ENCODE results near the gene MICB.

The MICB gene

DNA sequence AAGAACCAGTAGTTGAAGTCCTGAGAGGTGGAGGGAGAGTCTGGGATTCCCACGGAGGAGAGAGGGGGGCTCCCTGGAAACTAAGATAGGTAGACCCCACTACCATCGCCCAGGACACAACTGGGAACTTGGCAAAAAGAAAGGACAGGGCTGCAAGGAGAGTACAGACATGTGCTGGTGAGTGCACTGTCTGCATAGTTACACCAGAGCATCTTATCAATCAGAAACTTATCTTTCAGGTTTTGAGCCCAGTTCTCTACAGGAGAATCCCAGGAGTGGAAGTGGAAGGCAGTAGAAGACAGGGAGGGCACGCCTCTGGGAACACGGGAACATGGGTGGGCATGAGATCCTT, 61.6 kb downstream of the MICB start:
- Histone ChIP-seq H4K20me1 (ENCODE audit: insufficient read depth) (no peaks in the 10 kb centered on the region), H3K4me1 (ENCODE audit: low read depth, poor library complexity, severe bottlenecking) (peaks cover 17% of the 10 kb centered on the region), H3K4me3 (IDR thresholded peaks at IDR 0.05; ENCODE audit: insufficient read depth, low read depth, low read length) (no peak overlapping the region), H3K4me2 (no peak overlapping the region), H3K27ac (no peak overlapping the region), H3K79me2 (ENCODE audit: insufficient read depth, low read depth) (no peaks in the 10 kb centered on the region), H3K27me3 (ENCODE audit: insufficient read depth, low read depth) (peaks cover 6% of the 10 kb centered on the region; the same call in 1 of the 2 replicates), H2AFZ (ENCODE audit: low read depth) (no peak overlapping the region), H3K36me3 (ENCODE audit: insufficient read depth) (no peaks in the 10 kb centered on the region), H3K9ac (no peak overlapping the region)
- TF ChIP-seq, protein P1, sequence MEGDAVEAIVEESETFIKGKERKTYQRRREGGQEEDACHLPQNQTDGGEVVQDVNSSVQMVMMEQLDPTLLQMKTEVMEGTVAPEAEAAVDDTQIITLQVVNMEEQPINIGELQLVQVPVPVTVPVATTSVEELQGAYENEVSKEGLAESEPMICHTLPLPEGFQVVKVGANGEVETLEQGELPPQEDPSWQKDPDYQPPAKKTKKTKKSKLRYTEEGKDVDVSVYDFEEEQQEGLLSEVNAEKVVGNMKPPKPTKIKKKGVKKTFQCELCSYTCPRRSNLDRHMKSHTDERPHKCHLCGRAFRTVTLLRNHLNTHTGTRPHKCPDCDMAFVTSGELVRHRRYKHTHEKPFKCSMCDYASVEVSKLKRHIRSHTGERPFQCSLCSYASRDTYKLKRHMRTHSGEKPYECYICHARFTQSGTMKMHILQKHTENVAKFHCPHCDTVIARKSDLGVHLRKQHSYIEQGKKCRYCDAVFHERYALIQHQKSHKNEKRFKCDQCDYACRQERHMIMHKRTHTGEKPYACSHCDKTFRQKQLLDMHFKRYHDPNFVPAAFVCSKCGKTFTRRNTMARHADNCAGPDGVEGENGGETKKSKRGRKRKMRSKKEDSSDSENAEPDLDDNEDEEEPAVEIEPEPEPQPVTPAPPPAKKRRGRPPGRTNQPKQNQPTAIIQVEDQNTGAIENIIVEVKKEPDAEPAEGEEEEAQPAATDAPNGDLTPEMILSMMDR (conservative IDR thresholded peaks at IDR 0.05; ENCODE audit: low read depth, low read length), result no peak

DNA sequence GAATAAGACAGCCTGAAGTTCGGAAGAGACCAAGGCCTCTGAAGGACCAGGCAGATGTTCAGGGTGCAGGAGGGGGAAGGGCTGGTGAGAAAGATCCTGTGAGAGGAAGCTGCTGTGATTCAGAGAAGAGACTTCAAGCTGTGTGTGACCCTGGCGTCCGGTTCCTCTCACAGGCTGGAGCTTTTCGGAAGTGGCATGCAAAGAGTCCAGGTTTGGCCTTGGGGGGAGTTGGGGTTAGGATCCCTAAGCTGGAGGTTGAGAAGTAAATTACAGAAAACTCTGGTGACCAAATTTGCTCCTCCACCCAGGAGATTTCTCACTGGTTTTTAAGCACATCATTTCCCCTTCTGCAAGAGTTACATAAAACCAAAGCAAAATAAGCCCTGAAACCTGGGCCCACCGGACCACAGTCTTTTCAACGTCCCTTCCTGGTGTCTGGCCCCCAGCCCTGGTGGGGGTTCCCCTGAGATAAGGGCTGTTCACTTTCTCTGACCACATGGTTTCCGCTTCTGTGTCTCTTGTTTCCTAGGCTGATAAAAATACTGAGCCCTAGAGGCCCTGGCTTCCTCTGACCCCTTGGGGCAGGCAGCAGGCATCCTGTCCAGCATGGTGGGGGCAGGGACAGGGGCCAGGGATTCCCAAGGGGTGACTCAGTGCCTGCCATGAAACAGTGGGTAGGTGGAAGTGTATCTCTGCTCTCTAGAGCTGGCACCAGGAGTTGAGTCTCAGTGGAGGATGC, 62.2 kb downstream of the MICB start:
- no peak overlapping the region for H3K4me2 ChIP-seq
- H3K9ac ChIP-seq, result no peak overlapping the region
- no peak overlapping the region for H2AFZ ChIP-seq (ENCODE audit: low read depth)

DNA sequence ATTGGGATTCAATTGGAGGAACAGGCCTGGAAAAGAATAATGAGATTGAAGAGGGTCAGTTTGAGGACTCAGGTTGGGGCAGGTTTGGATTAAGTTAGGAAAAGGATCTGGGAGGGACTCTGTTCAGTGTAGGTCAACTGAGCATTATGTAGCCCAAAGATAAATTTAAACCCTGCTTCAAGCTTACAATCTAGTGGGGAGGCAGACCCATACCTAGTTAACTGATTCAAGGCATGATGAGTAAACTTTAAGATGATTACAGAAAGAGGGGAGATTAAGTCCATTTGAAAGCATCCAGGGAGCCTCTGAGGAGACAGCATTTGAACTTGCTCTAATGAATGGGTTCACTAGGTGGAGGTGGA, 62.7 kb downstream of the MICB start:
- Histone ChIP-seq H3K4me2 (no peak overlapping the region), H3K4me3 (IDR thresholded peaks at IDR 0.05; ENCODE audit: insufficient read depth, low read depth, low read length) (no peak overlapping the region), H3K79me2 (ENCODE audit: insufficient read depth, low read depth) (no peaks in the 10 kb centered on the region), H3K27ac (no peak overlapping the region), H3K36me3 (ENCODE audit: insufficient read depth) (no peaks in the 10 kb centered on the region), H3K9ac (no peak overlapping the region), H4K20me1 (ENCODE audit: insufficient read depth) (no peaks in the 10 kb centered on the region), H2AFZ (ENCODE audit: low read depth) (no peak overlapping the region), H3K27me3 (ENCODE audit: insufficient read depth, low read depth) (peaks cover 13% of the 10 kb centered on the region), H3K4me1 (ENCODE audit: low read depth, poor library complexity, severe bottlenecking) (peaks cover 17% of the 10 kb centered on the region)
- TF ChIP-seq, protein P1 (conservative IDR thresholded peaks at IDR 0.05; ENCODE audit: low read depth, low read length), result no peak

More for the DNA sequence above, 62.2 kb downstream of the MICB start:
- H3K79me2 ChIP-seq (ENCODE audit: insufficient read depth, low read depth), result no peaks in the 10 kb centered on the region
- no peaks in the 10 kb centered on the region for H4K20me1 ChIP-seq (ENCODE audit: insufficient read depth)
- H3K4me3 ChIP-seq (IDR thresholded peaks at IDR 0.05; ENCODE audit: insufficient read depth, low read depth, low read length), result no peak overlapping the region
- no peaks in the 10 kb centered on the region for H3K36me3 ChIP-seq (ENCODE audit: insufficient read depth)
- TF ChIP-seq, protein P1 (conservative IDR thresholded peaks at IDR 0.05; ENCODE audit: low read depth, low read length), result no peak
- peaks cover 11% of the 10 kb centered on the region for H3K27me3 ChIP-seq (ENCODE audit: insufficient read depth, low read depth)
- H3K27ac ChIP-seq, result no peak overlapping the region
- H3K4me1 ChIP-seq (ENCODE audit: low read depth, poor library complexity, severe bottlenecking), result peaks cover 17% of the 10 kb centered on the region
